CD14-positive monocyte (primary cell): ENCODE results near the gene PDAP1. TPM values are rescaled to one million over a fixed set of nuclear protein-coding genes. Genes with fewer than 3 reads are reported as not detected.

Source experiments
- DNase-seq, 3 donors: peaks; one replicate each; pipeline ENCODE4 v3.0.0-alpha.2; 2011 to 2022
- H2AFZ ChIP-seq: 2 replicates; pipeline ENCODE4 v1.6.0; 2012; ENCODE audit warnings: mild to moderate bottlenecking, low read depth, low read length, inconsistent platforms; ENCODE audit not compliant: insufficient read depth, poor library complexity, severe bottlenecking
- H3K27ac ChIP-seq, 2 donors: 1 replicate in 1 of 2; 2 replicates in 1 of 2; pipeline ENCODE4 v1.5.1; 2012 to 2013; ENCODE audit warnings: low read length in 2 of 2, control low read depth in 1 of 2, inconsistent platforms in 1 of 2, low read depth in 1 of 2, mild to moderate bottlenecking in 1 of 2
- H3K27me3 ChIP-seq, 2 donors: one replicate each; pipeline versions ENCODE4 v1.6.0 to v1.6.1; 2011 to 2013; ENCODE audit warnings: low read length in 2 of 2; ENCODE audit not compliant: control insufficient read depth in 2 of 2, insufficient read depth in 2 of 2
- H3K36me3 ChIP-seq, 2 donors: replicated peaks in 1 of 2; 1 replicate in 1 of 2; 2 replicates in 1 of 2; pipeline versions ENCODE4 v1.5.1 to v1.6.1; 2012 to 2013; ENCODE audit warnings: low read length in 2 of 2, control low read depth in 1 of 2, inconsistent platforms in 1 of 2, mild to moderate bottlenecking in 1 of 2; ENCODE audit not compliant: insufficient read depth in 2 of 2, control insufficient read depth in 1 of 2
- H3K4me1 ChIP-seq, 2 donors: 1 replicate in 1 of 2; 2 replicates in 1 of 2; pipeline versions ENCODE4 v1.5.1 to v1.6.1; 2012 to 2013; ENCODE audit warnings: low read length in 2 of 2, control low read depth in 1 of 2, inconsistent platforms in 1 of 2, mild to moderate bottlenecking in 1 of 2, moderate library complexity in 1 of 2; ENCODE audit not compliant: insufficient read depth in 2 of 2, control insufficient read depth in 1 of 2
- H3K4me2 ChIP-seq: replicated peaks from 2 replicates; pipeline ENCODE3; 2012; ENCODE audit warnings: low read length, moderate library complexity, mild to moderate bottlenecking; ENCODE audit not compliant: poor library complexity, severe bottlenecking; ENCODE audit errors: extremely low read depth
- H3K4me3 ChIP-seq, 3 experiments: fragments of 200-600 bp in 1 of 3; sonication (generic) in 1 of 3; replicated peaks in 1 of 3; 1 replicate in 2 of 3; 2 replicates in 1 of 3; pipeline ENCODE4 v1.5.1; 2011 to 2013; ENCODE audit warnings: low read length in 3 of 3, mild to moderate bottlenecking in 3 of 3, control low read depth in 2 of 3, low read depth in 2 of 3, inconsistent platforms in 1 of 3, moderate library complexity in 1 of 3
- H3K79me2 ChIP-seq: 2 replicates; pipeline ENCODE4 v1.6.0; 2012; ENCODE audit warnings: mild to moderate bottlenecking, control low read depth, inconsistent platforms, low read length, moderate library complexity; ENCODE audit not compliant: insufficient read depth
- H3K9ac ChIP-seq: 2 replicates; pipeline ENCODE4 v1.6.0; 2017; ENCODE audit warnings: low read length, mild to moderate bottlenecking; ENCODE audit not compliant: insufficient read depth, poor library complexity, severe bottlenecking
- H3K9me3 ChIP-seq, 2 donors: replicated peaks in 1 of 2; 1 replicate in 1 of 2; 2 replicates in 1 of 2; pipeline versions ENCODE4 v1.5.1 to v1.6.1; 2012 to 2013; ENCODE audit warnings: low read length in 2 of 2, control low read depth in 1 of 2; ENCODE audit not compliant: control insufficient read depth in 1 of 2, insufficient read depth in 1 of 2
- H4K20me1 ChIP-seq: 2 replicates; pipeline ENCODE4 v1.6.0; 2012; ENCODE audit warnings: mild to moderate bottlenecking, low read length, control low read depth, moderate library complexity; ENCODE audit not compliant: insufficient read depth
- H3K27ac Mint-ChIP-seq, 7 donors: one replicate each; pipeline ENCODE4 v1.8.0; 2020; ENCODE audit warnings: mild to moderate bottlenecking in 7 of 7, mixed read lengths in 7 of 7, moderate library complexity in 6 of 7, inconsistent platforms in 2 of 7
- H3K27me3 Mint-ChIP-seq, 3 donors: one replicate each; pipeline ENCODE4 v1.8.0; 2021 to 2022; ENCODE audit warnings: low read depth in 3 of 3, mild to moderate bottlenecking in 3 of 3, mixed read lengths in 3 of 3, moderate library complexity in 3 of 3, inconsistent platforms in 1 of 3
- H3K36me3 Mint-ChIP-seq, 2 donors: one replicate each; pipeline ENCODE4 v1.8.0; 2020; ENCODE audit warnings: mixed read lengths in 2 of 2, inconsistent platforms in 1 of 2, mild to moderate bottlenecking in 1 of 2
- H3K4me1 Mint-ChIP-seq: one replicate; pipeline ENCODE4 v1.8.0; 2020; ENCODE audit warnings: mild to moderate bottlenecking, mixed read lengths
- H3K4me3 Mint-ChIP-seq, 2 donors: one replicate each; pipeline ENCODE4 v1.8.0; 2020; ENCODE audit warnings: mild to moderate bottlenecking in 2 of 2, mixed read lengths in 2 of 2, moderate library complexity in 1 of 2
- H3K9me3 Mint-ChIP-seq, 7 donors: one replicate each; pipeline ENCODE4 v1.8.0; 2020 to 2022; ENCODE audit warnings: mixed read lengths in 7 of 7, mild to moderate bottlenecking in 6 of 7, moderate library complexity in 6 of 7, inconsistent platforms in 2 of 7
- CTCF ChIP-seq: fragments of 200-600 bp; IDR thresholded peaks from one replicate; pipeline ENCODE4 v1.8.0; 2022; ENCODE audit warnings: antibody characterized with exemption, mild to moderate bottlenecking
- WGBS: methylation state at CpG from one replicate; pipeline ENCODE4 v1.1.5; 2013; ENCODE audit warnings: missing lambda C conversion rate; ENCODE audit not compliant: insufficient coverage; 5-methylcytosine and 5-hydroxymethylcytosine counted together
- intact Hi-C, 2 donors: fragments of 100-400 bp; cut with micrococcal nuclease; formaldehyde crosslinking; loops; one replicate each; pipeline versions ENCODE4 v1.15.0 to v1.15.1; 2023
- polyA plus RNA-seq, 3 donors: library from polyadenylated mRNA; depleted of rRNA in 1 of 3; unstranded in 2 of 3; stranded (reverse) in 1 of 3; fragments of 300-500 nt in 2 of 3; fragments of >200 nt in 1 of 3; fragmentation: Illumina TruSeq in 2 of 3; gene quantifications; 1 replicate in 2 of 3; 2 replicates in 1 of 3; pipeline ENCODE4 v1.2.3, GENCODE V29; 2012 to 2021

PDAP1 gene
- polyA plus RNA-seq, 3 donors: 9.8 to 43.3 (median 16.2) TPM

- Mint-ChIP-seq H3K9me3 (peaks cover 0 to 2% (median 0%) of the 10 kb centered on the region in 7 donors), H3K36me3 (peaks cover 66 to 84% of the 10 kb centered on the region in 2 donors), H3K27ac (peak overlapping the region in 4 of 7 donors; percentile 16 to 76 (median 58)), H3K4me1 (peaks cover 27% of the 10 kb centered on the region), H3K4me3 (no peak overlapping the region), H3K27me3 (no peaks in the 10 kb centered on the region)
- Histone ChIP-seq H3K9ac (no peak overlapping the region), H3K4me3 (no peak overlapping the region), H4K20me1 (peaks cover 100% of the 10 kb centered on the region), H3K27me3 (no peaks in the 10 kb centered on the region), H2AFZ (no peak overlapping the region), H3K79me2 (peaks cover 47% of the 10 kb centered on the region), H3K4me1 (peaks cover 12 to 19% of the 10 kb centered on the region in 2 donors), H3K27ac (peak overlapping the region in 1 of 2 donors; percentile 53), H3K9me3 (no peaks in the 10 kb centered on the region), H3K4me2 (no peak overlapping the region), H3K36me3 (peaks cover 75 to 86% of the 10 kb centered on the region in 2 donors)
- WGBS: 91% methylated on average over 5 of the region's 21 CpGs
- no peak for TF ChIP-seq CTCF
- intact Hi-C loops: no loop called here
- no peak for DNase-seq
These were observed 11.7 kb downstream of the PDAP1 start for GRCh38 chr7:99396418-99397296.

GRCh38 chr7:99395616-99396327, 12.6 kb downstream of the PDAP1 start:
- H3K9me3 ChIP-seq: no peaks in the 10 kb centered on the region
- intact Hi-C loops: no loop called here
- no peak overlapping the region for H3K9ac ChIP-seq

More at GRCh38 chr7:99395616-99396327, 12.6 kb downstream of the PDAP1 start:
- 92% methylated on average over 14 of the region's 14 CpGs for WGBS
- peaks cover 100% of the 10 kb centered on the region for H4K20me1 ChIP-seq
- H3K4me3 ChIP-seq: no peak overlapping the region
- no peaks in the 10 kb centered on the region for H3K27me3 ChIP-seq
- H3K27me3 Mint-ChIP-seq: no peaks in the 10 kb centered on the region
- TF ChIP-seq CTCF: no peak
- H3K4me1 ChIP-seq: peaks cover 12 to 28% of the 10 kb centered on the region in 2 donors
- H3K36me3 ChIP-seq: peaks cover 76 to 86% of the 10 kb centered on the region in 2 donors
- peaks cover 50% of the 10 kb centered on the region for H3K79me2 ChIP-seq
- H3K36me3 Mint-ChIP-seq: peaks cover 67 to 84% of the 10 kb centered on the region in 2 donors
- H3K4me2 ChIP-seq: no peak overlapping the region
- peaks cover 32% of the 10 kb centered on the region for H3K4me1 Mint-ChIP-seq
- H3K9me3 Mint-ChIP-seq: peaks cover 0 to 2% (median 0%) of the 10 kb centered on the region in 7 donors
- DNase-seq: no peak
- H2AFZ ChIP-seq: no peak overlapping the region
- no peak overlapping the region for H3K4me3 Mint-ChIP-seq
- H3K27ac Mint-ChIP-seq: peak overlapping the region in 2 of 7 donors; percentile 42 to 73
- H3K27ac ChIP-seq: peak overlapping the region in 1 of 2 donors; percentile 45
